H9 (cell line): ENCODE results near the gene GSAP. TPM values are rescaled to one million over a fixed set of nuclear protein-coding genes. Genes with fewer than 3 reads are reported as not detected.

Source experiments
- DNase-seq: peaks from one replicate; pipeline ENCODE4 v3.0.0-alpha.2; 2017
- H2AFZ ChIP-seq: one replicate; pipeline ENCODE4 v1.6.1; 2013; ENCODE audit warnings: mild to moderate bottlenecking, low read length, control low read depth, moderate library complexity
- H2AK5ac ChIP-seq: 2 replicates; pipeline ENCODE4 v1.6.1; 2013; ENCODE audit warnings: low read length, control low read depth, mixed read lengths; ENCODE audit not compliant: insufficient read length
- H2BK120ac ChIP-seq: one replicate; pipeline ENCODE4 v1.6.1; 2013; ENCODE audit warnings: low read depth, mild to moderate bottlenecking, low read length, control low read depth, inconsistent platforms; ENCODE audit not compliant: poor library complexity, severe bottlenecking
- H2BK12ac ChIP-seq: 2 replicates; pipeline ENCODE4 v1.6.1; 2013; ENCODE audit warnings: low read length, control low read depth, mixed read lengths, low read depth; ENCODE audit not compliant: insufficient read length
- H2BK15ac ChIP-seq: 2 replicates; pipeline ENCODE4 v1.6.1; 2013; ENCODE audit warnings: low read depth, low read length, control low read depth
- H2BK20ac ChIP-seq: one replicate; pipeline ENCODE4 v1.6.1; 2013; ENCODE audit warnings: low read depth, mild to moderate bottlenecking, low read length, control low read depth, inconsistent platforms; ENCODE audit not compliant: poor library complexity, severe bottlenecking
- H2BK5ac ChIP-seq: 2 replicates; pipeline ENCODE4 v1.6.1; 2013; ENCODE audit warnings: low read length, control low read depth, mixed read lengths; ENCODE audit not compliant: insufficient read length
- H3K14ac ChIP-seq: 2 replicates; pipeline ENCODE4 v1.6.1; 2013; ENCODE audit warnings: low read length, control low read depth; ENCODE audit not compliant: insufficient read depth
- H3K18ac ChIP-seq: 2 replicates; pipeline ENCODE4 v1.6.1; 2013; ENCODE audit warnings: low read depth, mild to moderate bottlenecking, mixed read lengths, low read length, control low read depth; ENCODE audit not compliant: insufficient read length
- H3K23ac ChIP-seq: 2 replicates; pipeline ENCODE4 v1.6.1; 2013; ENCODE audit warnings: low read length, control low read depth, mixed read lengths, low read depth; ENCODE audit not compliant: insufficient read length
- H3K23me2 ChIP-seq: 2 replicates; pipeline ENCODE4 v1.6.1; 2013; ENCODE audit warnings: low read depth, mild to moderate bottlenecking, mixed read lengths, low read length, control low read depth; ENCODE audit not compliant: insufficient read length, poor library complexity, severe bottlenecking
- H3K27ac ChIP-seq: 2 replicates; pipeline ENCODE4 v1.5.1; 2013; ENCODE audit warnings: low read length, control low read depth, mixed read lengths, low read depth; ENCODE audit not compliant: insufficient read length
- H3K27me3 ChIP-seq: 2 replicates; pipeline ENCODE4 v1.6.1; 2013; ENCODE audit warnings: low read length, control low read depth, inconsistent platforms; ENCODE audit not compliant: insufficient read depth
- H3K4ac ChIP-seq: 2 replicates; pipeline ENCODE4 v1.6.1; 2013; ENCODE audit warnings: low read depth, mild to moderate bottlenecking, control low read depth, inconsistent platforms, low read length, moderate library complexity
- H3K4me1 ChIP-seq: 2 replicates; pipeline ENCODE4 v1.6.1; 2013; ENCODE audit warnings: low read length, control low read depth, inconsistent platforms; ENCODE audit not compliant: insufficient read depth
- H3K4me2 ChIP-seq: 2 replicates; pipeline ENCODE4 v1.6.1; 2013; ENCODE audit warnings: low read length, control low read depth, mixed read lengths; ENCODE audit not compliant: insufficient read length, insufficient read depth
- H3K56ac ChIP-seq: 2 replicates; pipeline ENCODE4 v1.6.1; 2013; ENCODE audit warnings: low read depth, mild to moderate bottlenecking, mixed read lengths, low read length, control low read depth; ENCODE audit not compliant: insufficient read length
- H3K79me1 ChIP-seq: 2 replicates; pipeline ENCODE4 v1.6.1; 2013; ENCODE audit warnings: low read depth, mild to moderate bottlenecking, moderate library complexity, low read length, control low read depth, inconsistent platforms; ENCODE audit not compliant: insufficient read depth, poor library complexity, severe bottlenecking
- H3K79me2 ChIP-seq: 2 replicates; pipeline ENCODE4 v1.6.1; 2013; ENCODE audit warnings: low read length, control low read depth, inconsistent platforms; ENCODE audit not compliant: insufficient read depth
- H3K9ac ChIP-seq: 2 replicates; pipeline ENCODE4 v1.6.1; 2013; ENCODE audit warnings: low read length, control low read depth, mixed read lengths; ENCODE audit not compliant: insufficient read length; ENCODE audit errors: extremely low read depth
- H3K9me3 ChIP-seq: one replicate; pipeline ENCODE4 v1.6.1; 2013; ENCODE audit warnings: low read depth, low read length, inconsistent platforms; ENCODE audit not compliant: control insufficient read depth
- H3T11ph ChIP-seq: one replicate; pipeline ENCODE4 v1.6.1; 2013; ENCODE audit warnings: mild to moderate bottlenecking, low read length, control low read depth, inconsistent platforms
- H4K20me1 ChIP-seq: one replicate; pipeline ENCODE4 v1.6.1; 2013; ENCODE audit not compliant: control insufficient read depth, insufficient read length, insufficient read depth
- H4K5ac ChIP-seq: 2 replicates; pipeline ENCODE4 v1.6.1; 2013; ENCODE audit warnings: low read depth, mild to moderate bottlenecking, mixed read lengths, low read length, control low read depth; ENCODE audit not compliant: insufficient read length
- H4K8ac ChIP-seq: replicated peaks from 2 replicates; pipeline ENCODE4 v1.6.1; 2013; ENCODE audit warnings: low read length, control low read depth, mixed read lengths, low read depth; ENCODE audit not compliant: insufficient read length
- H4K91ac ChIP-seq: 2 replicates; pipeline ENCODE4 v1.6.1; 2013; ENCODE audit warnings: low read depth, mild to moderate bottlenecking, moderate library complexity, mixed read lengths, low read length, control low read depth; ENCODE audit not compliant: insufficient read length
- H3K27ac Mint-ChIP-seq, 3 experiments: 2 replicates in 2 of 3; 3 replicates in 1 of 3; pipeline ENCODE4 v1.8.0; 2020 to 2021; ENCODE audit warnings: mixed read lengths in 3 of 3, mild to moderate bottlenecking in 1 of 3, moderate library complexity in 1 of 3
- H3K27me3 Mint-ChIP-seq: 2 replicates; pipeline ENCODE4 v1.8.0; 2021; ENCODE audit warnings: low read depth, mild to moderate bottlenecking, moderate library complexity, mixed read lengths
- H3K36me3 Mint-ChIP-seq, 3 experiments: 2 replicates in 2 of 3; 3 replicates in 1 of 3; pipeline ENCODE4 v1.8.0; 2020 to 2021; ENCODE audit warnings: low read depth in 3 of 3, mixed read lengths in 3 of 3; ENCODE audit not compliant: insufficient read depth in 1 of 3
- H3K4me1 Mint-ChIP-seq, 2 experiments: 2 replicates each; pipeline ENCODE4 v1.8.0; 2020; ENCODE audit warnings: mixed read lengths in 2 of 2
- H3K4me3 Mint-ChIP-seq, 2 experiments: 2 replicates in 1 of 2; 3 replicates in 1 of 2; pipeline ENCODE4 v1.8.0; 2020 to 2021; ENCODE audit warnings: mild to moderate bottlenecking in 2 of 2, mixed read lengths in 2 of 2, moderate library complexity in 1 of 2
- H3K9me3 Mint-ChIP-seq, 2 experiments: 2 replicates in 1 of 2; 3 replicates in 1 of 2; pipeline ENCODE4 v1.8.0; 2020; ENCODE audit warnings: mild to moderate bottlenecking in 2 of 2, mixed read lengths in 2 of 2, moderate library complexity in 1 of 2
- CTCF ChIP-seq: fragments of 200-600 bp; sonication (generic); conservative IDR thresholded peaks from 3 replicates; pipeline ENCODE4 v1.8.0; 2021; ENCODE audit warnings: antibody characterized with exemption, mild to moderate bottlenecking
- WGBS: extraction: QIAGEN DNeasy Blood & Tissue Kit; methylation state at CpG from one replicate; pipeline ENCODE4 v1.1.7; 2013; ENCODE audit warnings: missing lambda C conversion rate, low lambda C conversion rate, mixed read lengths; ENCODE audit not compliant: insufficient read length; ENCODE audit errors: extremely low coverage; 5-methylcytosine and 5-hydroxymethylcytosine counted together
- total RNA-seq: library from RNA; stranded (reverse); gene quantifications from 2 replicates; pipeline ENCODE4 v1.2.1, GENCODE V29; 2021

The GSAP gene
- total RNA-seq, 1 experiment from 2014 or later = 1.9 TPM

- TF ChIP-seq CTCF = no peak
- no peaks in the 10 kb centered on the region for H3K36me3 Mint-ChIP-seq
- H3T11ph ChIP-seq = no peak overlapping the region
These were observed 67.8 kb downstream of the GSAP start for GRCh38 chr7:77348371-77348813.

More at GRCh38 chr7:77348371-77348813, 67.8 kb downstream of the GSAP start:
- H2BK12ac ChIP-seq = no peak overlapping the region
- peaks cover 9% of the 10 kb centered on the region; the same call in 1 of the 2 replicates for H3K4me1 ChIP-seq
- H3K23me2 ChIP-seq = no peaks in the 10 kb centered on the region
- no peak overlapping the region for H3K23ac ChIP-seq
- no peak overlapping the region for H3K14ac ChIP-seq
- H3K9me3 Mint-ChIP-seq = no peaks in the 10 kb centered on the region; a peak in 1 of 5 replicates
- no peak overlapping the region for H3K27ac ChIP-seq
- H3K4me3 Mint-ChIP-seq = no peak overlapping the region
- H3K9me3 ChIP-seq = no peaks in the 10 kb centered on the region
- no peak for DNase-seq
- no peaks in the 10 kb centered on the region for H3K27me3 ChIP-seq
- no peak overlapping the region for H2BK120ac ChIP-seq
- H3K79me2 ChIP-seq = no peaks in the 10 kb centered on the region
- no peak overlapping the region for H2BK5ac ChIP-seq
- H3K9ac ChIP-seq = no peak overlapping the region
- peaks cover 20 to 21% of the 10 kb centered on the region in 2 experiments for H3K4me1 Mint-ChIP-seq
- H2AFZ ChIP-seq = no peak overlapping the region
- H3K4ac ChIP-seq = no peak overlapping the region
- no peaks in the 10 kb centered on the region for H4K20me1 ChIP-seq
- no peak overlapping the region for H4K5ac ChIP-seq
- no peak overlapping the region for H2AK5ac ChIP-seq
- no CpG with 5 or more reads among the region's 3 CpGs for WGBS
- H3K4me2 ChIP-seq = no peak overlapping the region
- peak overlapping the region in 1 of 3 experiments; percentile 6; a peak in 1 of 7 replicates for H3K27ac Mint-ChIP-seq
- no peak overlapping the region for H3K56ac ChIP-seq
- H4K91ac ChIP-seq = no peak overlapping the region
- H3K79me1 ChIP-seq = no peaks in the 10 kb centered on the region
- H4K8ac ChIP-seq = no peak overlapping the region
- no peak overlapping the region for H2BK15ac ChIP-seq
- no peak overlapping the region for H2BK20ac ChIP-seq
- no peak overlapping the region for H3K18ac ChIP-seq
- H3K27me3 Mint-ChIP-seq = no peaks in the 10 kb centered on the region
